Neural progenitor cell (in vitro differentiated cells): ENCODE data around the gene EEIG1.

Experiments
- EZH2 ChIP-seq: fragments of 200-600 bp; sonication (generic); IDR thresholded peaks from 2 replicates; pipeline ENCODE4 v1.6.1; 2017; ENCODE audit warnings: antibody characterized with exemption, mild to moderate bottlenecking, moderate library complexity
- TF ChIP-seq, protein P1 (sequence below): fragments of 200-600 bp; sonication (generic); IDR thresholded peaks from 2 replicates; pipeline ENCODE4 v1.5.1; 2017; ENCODE audit warnings: antibody characterized with exemption, mild to moderate bottlenecking

DNA sequence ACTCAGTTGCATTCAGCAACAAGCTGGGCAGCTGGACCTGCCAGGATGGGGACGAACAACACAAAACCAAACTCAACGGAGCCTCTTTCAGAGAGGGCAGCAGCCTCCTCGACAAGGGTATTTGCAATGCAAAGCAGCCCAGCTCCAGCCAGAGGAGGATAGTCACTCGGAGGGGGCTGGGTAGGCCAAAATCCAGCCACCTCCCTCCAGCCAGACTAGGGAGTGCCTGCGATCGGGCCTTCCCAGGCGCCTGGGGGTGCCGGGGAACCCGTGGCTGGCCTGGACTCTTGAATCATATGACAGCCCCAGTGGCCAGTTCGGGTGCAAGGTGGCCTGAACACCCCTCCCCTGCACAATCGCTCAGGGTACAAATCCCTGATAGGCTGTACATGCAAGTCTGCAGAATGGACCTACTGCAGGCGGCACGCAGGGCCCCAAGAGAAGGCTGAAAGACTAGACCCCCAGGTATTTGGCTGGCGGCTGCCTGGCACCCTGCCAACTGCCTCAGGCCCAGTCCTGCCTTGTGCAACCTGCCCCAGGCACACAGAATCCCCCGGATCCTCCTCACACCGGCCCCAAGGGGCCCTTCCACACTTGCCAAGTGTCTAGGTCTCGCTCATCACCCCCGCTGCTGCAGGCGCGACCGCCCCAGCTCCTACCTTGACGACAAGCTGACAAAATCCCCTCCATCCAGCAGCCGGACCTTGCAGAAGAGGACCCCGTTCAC is 1.3 kb downstream of the EEIG1 start:
- TF ChIP-seq, protein P1, sequence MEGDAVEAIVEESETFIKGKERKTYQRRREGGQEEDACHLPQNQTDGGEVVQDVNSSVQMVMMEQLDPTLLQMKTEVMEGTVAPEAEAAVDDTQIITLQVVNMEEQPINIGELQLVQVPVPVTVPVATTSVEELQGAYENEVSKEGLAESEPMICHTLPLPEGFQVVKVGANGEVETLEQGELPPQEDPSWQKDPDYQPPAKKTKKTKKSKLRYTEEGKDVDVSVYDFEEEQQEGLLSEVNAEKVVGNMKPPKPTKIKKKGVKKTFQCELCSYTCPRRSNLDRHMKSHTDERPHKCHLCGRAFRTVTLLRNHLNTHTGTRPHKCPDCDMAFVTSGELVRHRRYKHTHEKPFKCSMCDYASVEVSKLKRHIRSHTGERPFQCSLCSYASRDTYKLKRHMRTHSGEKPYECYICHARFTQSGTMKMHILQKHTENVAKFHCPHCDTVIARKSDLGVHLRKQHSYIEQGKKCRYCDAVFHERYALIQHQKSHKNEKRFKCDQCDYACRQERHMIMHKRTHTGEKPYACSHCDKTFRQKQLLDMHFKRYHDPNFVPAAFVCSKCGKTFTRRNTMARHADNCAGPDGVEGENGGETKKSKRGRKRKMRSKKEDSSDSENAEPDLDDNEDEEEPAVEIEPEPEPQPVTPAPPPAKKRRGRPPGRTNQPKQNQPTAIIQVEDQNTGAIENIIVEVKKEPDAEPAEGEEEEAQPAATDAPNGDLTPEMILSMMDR = peak; percentile 6
- TF ChIP-seq EZH2 = no peak
